Measurements from ENCODE around the gene PTCD1.
"Not testable (repeated sequence)": the region's sequence is repeated elsewhere in the genome, so short reads cannot be mapped to it uniquely, and the experiment has no call there.

Gene PTCD1

DNA sequence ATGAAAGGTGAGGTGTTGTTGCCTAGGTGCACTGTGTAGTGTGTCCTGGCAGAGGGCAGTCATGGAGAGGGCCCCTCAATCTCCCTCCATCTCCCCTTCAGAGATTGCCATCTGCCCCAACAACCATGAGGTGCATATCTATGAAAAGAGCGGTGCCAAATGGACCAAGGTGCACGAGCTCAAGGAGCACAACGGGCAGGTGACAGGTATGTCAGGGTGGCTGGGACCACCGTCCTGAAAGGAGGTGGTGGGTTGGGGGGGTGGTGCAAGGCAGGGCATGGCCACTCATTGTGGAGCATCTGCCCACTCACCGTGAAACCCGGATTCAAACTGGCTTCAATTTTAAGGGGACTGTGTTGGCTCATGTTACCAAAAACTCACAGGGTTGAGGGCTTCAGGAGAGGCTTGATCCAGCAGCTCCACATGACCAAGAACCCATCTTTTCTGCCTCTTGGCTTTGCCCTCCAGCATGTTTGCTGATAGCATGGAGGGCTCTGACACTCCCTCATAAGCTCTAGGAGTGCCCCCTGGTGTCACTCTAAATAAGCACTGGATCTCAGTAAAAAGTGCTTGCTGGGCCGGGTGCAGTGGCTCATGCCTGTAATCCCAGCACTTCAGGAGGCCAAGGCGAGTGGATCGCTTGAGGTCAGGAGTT, 51.9 kb downstream of the PTCD1 start:
- DNase-seq (ENCODE audit: low spot score), result peak; percentile 71

- DNase-seq (ENCODE audit: low spot score), result no peak
These were observed 53.0 kb downstream of the PTCD1 start for GRCh38 chr7:99385564-99385963.

DNA sequence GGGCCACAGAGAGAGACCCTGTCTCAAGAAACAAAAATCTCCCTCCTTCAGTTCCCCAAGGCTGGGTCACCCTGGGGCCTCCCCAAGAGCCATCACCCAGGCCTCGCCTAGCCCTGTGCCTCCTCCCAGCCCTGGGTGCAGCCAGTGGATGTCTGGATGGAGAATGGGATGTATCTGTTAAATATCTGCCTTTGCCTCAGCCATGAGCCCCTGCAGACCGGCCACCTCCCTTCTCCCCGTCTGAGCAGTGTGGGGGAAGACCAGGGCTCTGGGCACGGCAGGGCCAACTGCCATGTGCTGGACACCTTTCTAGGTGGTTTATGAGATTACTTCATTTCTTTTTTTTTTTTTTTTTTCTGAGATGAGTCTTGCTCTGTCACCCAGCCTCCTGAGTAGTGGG, 54.1 kb downstream of the PTCD1 start:
- DNase-seq (ENCODE audit: low spot score), result no peak

DNA sequence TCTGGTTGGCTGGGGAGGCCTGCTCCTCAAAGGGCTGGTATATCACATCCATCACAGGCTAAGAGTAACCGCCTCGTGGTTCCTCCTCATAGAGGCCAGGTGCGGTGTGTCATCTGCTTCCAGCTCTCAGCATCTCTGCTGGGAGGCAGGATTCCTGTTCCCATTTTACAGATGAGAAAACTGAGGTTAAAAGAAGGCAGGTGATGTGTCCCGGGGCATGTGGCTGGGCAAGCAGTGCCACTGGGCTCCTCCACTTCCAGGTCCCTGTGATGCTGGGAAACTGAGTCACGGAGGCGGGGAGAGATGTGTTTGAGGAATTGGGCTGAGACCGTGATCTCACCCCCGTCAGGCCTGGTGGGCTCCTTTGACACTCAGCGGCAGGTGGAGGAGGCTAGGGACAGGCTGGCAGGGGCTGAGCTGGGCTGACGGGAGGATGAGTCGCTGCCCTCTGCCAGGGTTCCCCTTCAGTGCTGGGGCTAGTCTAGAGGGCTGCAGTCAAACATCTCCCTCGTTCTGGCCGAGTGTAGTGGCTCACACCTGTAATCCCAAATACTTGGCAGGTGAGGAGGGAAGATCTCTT, 54.7 kb downstream of the PTCD1 start:
- DNase-seq (ENCODE audit: low spot score), result no peak

- no peak for DNase-seq (ENCODE audit: low spot score)
These were observed 55.4 kb downstream of the PTCD1 start for GRCh38 chr7:99383203-99383602.

DNA sequence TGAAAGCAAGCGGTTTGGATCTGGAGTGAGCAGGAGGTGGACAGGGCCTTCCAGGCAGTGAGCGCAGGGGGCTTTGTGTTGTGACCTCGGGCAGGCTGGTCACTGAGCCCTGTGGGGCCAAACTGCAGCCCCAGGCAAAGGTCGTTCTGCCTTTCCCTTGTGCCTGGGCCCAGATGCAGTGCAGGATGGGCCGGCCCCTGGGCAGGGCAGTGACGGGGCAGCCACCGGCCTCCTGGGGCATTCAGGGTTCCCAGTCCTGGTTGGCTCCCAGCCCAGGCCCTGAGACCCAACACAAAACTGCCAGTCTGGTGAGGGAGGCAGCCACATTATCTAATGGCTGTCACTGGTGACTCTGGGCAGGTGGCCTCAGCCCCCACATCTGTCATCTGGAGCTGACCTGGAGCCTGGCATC, 56.9 kb downstream of the PTCD1 start:
- DNase-seq (ENCODE audit: low spot score), result peak; percentile 17

DNA sequence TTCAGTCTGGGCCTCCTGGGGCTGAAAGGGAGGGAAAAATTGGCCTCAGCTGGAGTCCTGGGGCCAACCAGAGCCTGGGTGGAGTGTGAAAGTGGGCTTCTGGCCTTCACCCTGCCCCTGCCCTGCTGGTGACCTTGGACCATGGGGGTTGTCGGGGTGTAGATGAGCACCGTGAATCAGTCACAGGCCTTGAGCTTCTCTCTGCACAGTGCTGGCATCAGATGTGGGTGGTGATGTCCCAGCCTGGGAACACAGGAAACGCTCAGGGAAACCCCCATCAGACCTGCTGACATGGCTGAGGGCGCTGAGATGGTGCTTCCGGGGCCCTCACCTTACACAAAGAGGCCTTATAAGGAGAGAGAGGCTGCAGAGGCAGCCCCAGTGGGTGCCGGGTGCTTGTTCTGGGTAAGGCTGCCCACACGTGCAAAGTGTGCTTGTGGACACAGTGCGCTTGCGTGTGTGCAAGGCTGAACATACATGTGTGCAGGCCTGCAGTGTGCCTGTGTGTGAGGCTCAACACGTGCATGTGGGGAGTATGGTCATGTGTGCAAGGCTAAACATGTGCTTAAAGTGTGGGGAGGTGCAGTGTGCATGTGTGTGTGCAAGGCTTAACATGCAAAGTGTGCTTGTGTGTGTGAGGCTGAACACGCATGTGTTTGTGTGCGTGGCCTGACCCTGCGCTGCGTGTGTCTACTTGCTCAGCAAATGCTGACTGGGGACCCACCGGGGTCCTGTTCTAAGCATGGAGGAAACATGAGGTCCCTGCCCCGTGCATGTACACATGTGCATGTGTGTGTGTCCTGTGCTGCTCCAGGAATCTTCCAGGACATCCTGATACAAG, 57.6 kb downstream of the PTCD1 start:
- peak; percentile 12 for DNase-seq (ENCODE audit: low spot score)

- peak; percentile 12 for DNase-seq (ENCODE audit: low spot score)
These were observed 58.4 kb downstream of the PTCD1 start for GRCh38 chr7:99380032-99380822.

DNA sequence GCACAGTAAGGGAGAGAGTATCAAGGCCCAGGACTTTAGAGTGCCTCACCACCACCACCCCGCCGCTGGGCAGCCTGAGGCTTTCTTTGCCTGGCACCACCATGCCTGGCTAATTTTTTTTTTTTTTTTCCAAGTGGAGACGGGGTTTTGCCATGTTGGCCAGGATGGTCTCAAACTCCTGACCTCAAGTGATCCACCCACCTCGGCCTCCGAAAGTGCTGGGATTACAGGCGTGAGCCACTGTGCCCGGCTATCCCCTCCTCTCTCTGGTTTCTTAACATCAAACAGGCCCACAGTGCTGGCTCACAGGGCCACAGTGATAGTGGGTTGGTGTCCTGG, 58.9 kb downstream of the PTCD1 start:
- not testable (repeated sequence) for DNase-seq (ENCODE audit: low spot score)

DNA sequence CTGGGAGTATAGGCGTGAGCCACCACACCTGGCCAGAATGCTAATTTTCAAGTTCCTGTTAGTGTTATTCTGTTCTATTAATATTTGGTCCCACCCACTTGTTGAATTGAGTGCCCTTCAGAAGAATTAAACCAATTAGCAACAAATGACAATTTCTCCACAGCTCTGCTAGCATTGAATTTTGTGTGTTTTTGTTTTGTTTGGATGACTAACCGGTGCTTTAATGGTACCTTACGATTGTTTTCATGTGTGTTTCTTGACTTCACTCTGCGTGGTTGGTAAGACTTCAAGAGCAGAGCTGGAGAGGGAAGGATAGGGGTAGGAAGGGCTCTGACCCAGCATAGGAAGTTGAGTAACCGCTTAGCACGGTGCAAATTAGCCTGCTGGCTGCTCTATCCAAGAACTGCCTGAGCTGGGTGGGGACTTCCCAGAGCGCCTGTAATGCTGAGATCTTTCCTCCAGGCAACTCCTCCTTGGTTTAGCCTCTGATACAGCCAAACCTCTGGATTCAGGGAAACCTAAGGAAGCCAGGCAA, 59.5 kb downstream of the PTCD1 start:
- peak; percentile 72 for DNase-seq (ENCODE audit: low spot score)

DNA sequence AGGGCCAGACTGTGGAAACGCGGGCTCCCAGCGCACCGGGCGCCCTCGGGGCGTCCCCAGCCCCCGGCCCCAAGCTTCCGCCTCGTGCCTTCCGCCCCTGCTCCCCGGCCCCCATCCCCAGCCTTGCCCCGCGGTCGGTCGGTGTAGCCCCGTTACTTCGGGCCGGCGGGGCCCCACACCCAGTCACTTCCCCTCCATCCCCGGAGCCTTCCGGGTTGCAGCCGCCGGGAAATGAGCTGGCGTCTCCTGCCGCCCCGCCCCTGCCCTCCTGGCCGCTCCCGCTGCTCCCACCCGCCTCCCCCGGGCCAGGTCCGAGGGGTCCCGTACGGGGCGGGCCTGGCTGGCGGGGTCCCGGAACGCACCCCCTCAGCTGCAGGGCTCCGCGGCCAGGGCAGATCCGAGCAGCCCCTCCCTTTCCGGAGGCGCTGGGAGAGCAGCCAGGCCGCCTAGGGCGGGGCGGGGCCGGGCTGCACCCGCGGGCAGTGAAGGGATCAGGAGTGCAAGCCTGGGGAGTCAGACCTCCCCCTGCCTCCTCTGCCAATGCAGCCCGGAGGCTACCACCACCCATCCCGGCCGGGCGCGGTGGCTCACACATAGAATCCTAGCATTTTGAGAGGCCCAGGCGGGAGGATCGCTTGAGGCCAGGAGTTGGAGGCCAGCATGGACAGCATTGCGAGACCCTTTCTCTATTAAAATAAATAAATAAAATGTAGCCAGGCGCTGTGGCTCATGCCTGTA, 63.4 kb downstream of the PTCD1 start:
- peak; percentile 80 for DNase-seq (ENCODE audit: low spot score)

DNA sequence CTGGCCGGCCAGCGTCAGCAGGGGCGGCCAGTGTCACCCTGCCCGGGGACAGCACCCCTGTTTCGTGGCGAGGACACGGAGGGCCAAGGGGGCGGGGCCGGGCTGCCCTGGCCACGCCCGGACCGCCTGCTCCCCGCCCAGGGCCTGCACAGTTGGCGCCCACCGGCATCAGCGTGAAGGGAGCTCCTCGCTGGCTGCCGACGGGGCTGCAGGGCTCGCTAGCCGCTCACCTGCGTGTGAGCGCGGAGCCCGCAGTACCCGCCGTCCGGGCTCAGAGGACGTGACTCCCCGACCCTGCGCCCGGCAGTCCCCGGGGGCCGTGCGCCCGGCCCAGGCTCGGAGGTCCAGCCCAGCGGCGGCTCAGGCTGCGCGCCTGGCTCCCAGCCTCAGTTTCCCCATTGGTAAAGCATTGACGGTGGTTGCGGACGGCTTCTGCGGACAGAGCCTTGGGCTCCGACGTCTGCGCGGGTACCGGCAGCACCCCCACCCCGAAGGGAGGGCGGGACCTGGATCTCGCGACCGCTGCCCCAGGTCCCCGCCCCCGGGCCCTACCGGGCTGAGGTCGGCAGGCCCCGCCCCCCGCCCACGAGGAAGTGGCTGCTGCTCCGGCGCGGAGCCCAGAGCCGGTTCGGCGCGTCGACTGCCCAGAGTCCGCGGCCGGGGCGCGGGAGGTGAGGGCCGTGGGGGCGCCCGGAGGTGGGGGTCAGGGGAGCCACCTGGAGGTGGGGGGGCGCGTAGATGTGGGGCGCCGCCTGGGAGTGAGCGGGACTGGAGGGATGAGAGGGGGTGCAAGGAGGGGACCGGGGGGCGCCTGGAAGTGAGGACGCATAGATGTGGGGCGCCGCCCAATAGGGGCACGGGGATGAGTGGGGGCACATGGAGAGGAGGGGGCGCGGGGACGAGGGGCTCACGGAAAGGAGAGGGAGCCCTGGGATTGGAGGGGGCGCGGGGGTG, 64.2 kb downstream of the PTCD1 start, which contains the start of gene ARPC1B:
ARPC1B (plus strand) TSS at position 620 of the 954 bp plus-strand sequence. CDS start 10,985 bp downstream, outside the sequence.
- peak; percentile 95 for DNase-seq (ENCODE audit: low spot score)

GRCh38 chr7:99373091-99374066, 65.2 kb downstream of the PTCD1 start:
- no peak for DNase-seq (ENCODE audit: low spot score)

DNA sequence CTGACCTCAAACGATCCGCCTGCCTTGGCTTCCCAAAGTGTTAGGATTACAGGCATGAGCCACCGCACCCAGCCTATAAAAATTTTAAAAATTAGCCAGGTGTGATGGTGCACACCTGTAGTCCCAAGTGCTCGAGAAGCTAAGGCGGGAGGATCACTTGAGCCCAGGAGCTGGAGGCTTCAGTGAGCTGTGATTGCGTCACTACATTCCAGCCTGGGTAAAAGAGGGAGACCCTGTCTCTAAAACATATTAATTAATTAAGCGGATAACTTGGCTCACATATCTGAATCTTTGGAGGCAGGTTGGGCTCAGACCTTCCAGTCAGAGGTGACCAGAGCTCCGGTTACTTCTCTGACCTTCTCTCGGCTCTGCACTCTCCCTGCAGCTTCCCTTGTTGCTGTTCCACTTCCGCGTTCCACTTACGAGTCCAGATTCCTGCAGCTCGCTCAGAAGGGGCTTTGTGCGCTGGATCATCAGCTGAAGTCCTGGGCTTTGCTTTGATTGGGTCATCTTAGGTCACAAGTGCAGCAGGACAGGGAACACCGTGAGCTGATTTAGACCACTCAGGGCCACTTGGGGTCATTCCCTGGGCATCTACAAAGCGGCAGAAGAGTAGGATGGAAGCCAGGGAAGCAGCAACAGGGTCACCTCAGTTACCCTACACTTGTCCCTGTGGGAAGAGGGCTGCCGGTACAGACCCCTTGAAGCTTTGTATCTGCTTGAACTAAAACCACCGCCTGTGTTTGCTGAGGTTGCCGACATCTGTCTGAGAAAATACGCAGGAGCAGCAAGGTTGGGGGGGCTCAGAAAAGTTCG, 66.1 kb downstream of the PTCD1 start:
- peak; percentile 84 for DNase-seq (ENCODE audit: low spot score)

GRCh38 chr7:99371376-99371920, 67.2 kb downstream of the PTCD1 start:
- no peak for DNase-seq (ENCODE audit: low spot score)

GRCh38 chr7:99369767-99370391, 68.7 kb downstream of the PTCD1 start:
- no peak for DNase-seq (ENCODE audit: low spot score)

GRCh38 chr7:99368750-99369389, 69.7 kb downstream of the PTCD1 start:
- no peak for DNase-seq (ENCODE audit: low spot score)

Measured in HuH-7 (cell line).